PFSK-1 (cell line): ENCODE measurements around the gene MTFR2.

Experiments
- FOXP2 ChIP-seq: optimal IDR thresholded peaks from 2 replicates; pipeline ENCODE3; 2011; ENCODE audit warnings: borderline replicate concordance, control low read depth, inconsistent platforms; ENCODE audit not compliant: insufficient read depth; ENCODE audit errors: extremely low read length, extremely low read depth
- POLR2AphosphoS5 ChIP-seq: IDR thresholded peaks from 2 replicates; pipeline ENCODE4 v1.6.1; 2012; ENCODE audit warnings: low read depth, mild to moderate bottlenecking, control low read depth, low read length, moderate library complexity
- REST ChIP-seq, 2 experiments: IDR thresholded peaks; 2 replicates each; pipeline versions ENCODE4 v1.6.1 to v1.8.0; 2011 to 2012; ENCODE audit warnings: low read depth in 2 of 2, low read length in 2 of 2, control low read depth in 1 of 2, inconsistent platforms in 1 of 2, mild to moderate bottlenecking in 1 of 2, moderate library complexity in 1 of 2; ENCODE audit not compliant: insufficient read depth in 1 of 2
- SIN3A ChIP-seq: IDR thresholded peaks from 2 replicates; pipeline ENCODE4 v1.6.1; 2012; ENCODE audit warnings: mild to moderate bottlenecking, low read length, moderate library complexity, borderline replicate concordance; ENCODE audit not compliant: insufficient read depth
- TAF1 ChIP-seq: IDR thresholded peaks from 2 replicates; pipeline ENCODE4 v1.6.1; 2012; ENCODE audit warnings: low read length, control low read depth, borderline replicate concordance; ENCODE audit not compliant: insufficient read depth

MTFR2 gene

GRCh38 chr6:136226674-136227377, 23.3 kb downstream of the MTFR2 start:
- TF ChIP-seq FOXP2: no peak

GRCh38 chr6:136226027-136226673, 24.0 kb downstream of the MTFR2 start:
- no peak for TF ChIP-seq FOXP2
- no peak for TF ChIP-seq POLR2AphosphoS5
- no peak for TF ChIP-seq SIN3A
- no peak for TF ChIP-seq TAF1
- TF ChIP-seq REST (IDR thresholded peaks at IDR 0.05; ENCODE audit: insufficient read depth in 1 of 2, low read depth in 2 of 2, low read length in 2 of 2): no peak

- TF ChIP-seq REST (IDR thresholded peaks at IDR 0.05; ENCODE audit: insufficient read depth in 1 of 2, low read depth in 2 of 2, low read length in 2 of 2) (no peak), TAF1 (no peak), POLR2AphosphoS5 (no peak), FOXP2 (no peak), SIN3A (no peak)
Observed at GRCh38 chr6:136225496-136225895, 24.6 kb downstream of the MTFR2 start.

GRCh38 chr6:136216503-136217401, 33.4 kb downstream of the MTFR2 start:
- TF ChIP-seq FOXP2 (no peak), POLR2AphosphoS5 (no peak), SIN3A (no peak), REST (IDR thresholded peaks at IDR 0.05; ENCODE audit: insufficient read depth in 1 of 2, low read depth in 2 of 2, low read length in 2 of 2) (no peak), TAF1 (no peak)

GRCh38 chr6:136213853-136214252, 36.3 kb downstream of the MTFR2 start:
- no peak for TF ChIP-seq SIN3A
- TF ChIP-seq FOXP2: no peak
- no peak for TF ChIP-seq TAF1
- no peak for TF ChIP-seq POLR2AphosphoS5
- TF ChIP-seq REST (IDR thresholded peaks at IDR 0.05; ENCODE audit: insufficient read depth in 1 of 2, low read depth in 2 of 2, low read length in 2 of 2): no peak
